ENCODE measurements around the gene C1QA.
A peak's percentile ranks its signal among the peaks of the same experiment; 100 is the strongest.

Gene C1QA

GRCh38 chr1:22633697-22634463 is 2.5 kb upstream of the C1QA start:
- no peaks in the 10 kb centered on the region for H3K27me3 ChIP-seq (ENCODE audit: insufficient read depth, insufficient read length)
- no peaks in the 10 kb centered on the region for H3K36me3 ChIP-seq (ENCODE audit: insufficient read depth, insufficient read length, low read length)
- H3K4me3 ChIP-seq (ENCODE audit: insufficient read length, low read depth) = no peak overlapping the region
- H3K9me3 ChIP-seq (ENCODE audit: insufficient read depth, low read length) = peaks cover 12% of the 10 kb centered on the region; the same call in 1 of the 2 replicates
- H3K9ac ChIP-seq (ENCODE audit: insufficient read length, low read depth) = no peak overlapping the region
- peaks cover under 1% of the 10 kb centered on the region for H3K4me1 ChIP-seq (ENCODE audit: insufficient read depth, insufficient read length)
- DNase-seq (ENCODE audit: low read depth, low spot score) = no peak
- TF ChIP-seq YY1 (IDR thresholded peaks at IDR 0.05; ENCODE audit: insufficient read depth, insufficient read length) (no peak), SUZ12 (IDR thresholded peaks at IDR 0.05; ENCODE audit: extremely low read depth, insufficient read depth, insufficient read length) (no peak), ZNF274 (IDR thresholded peaks at IDR 0.05; ENCODE audit: low read depth, low read length) (no peak)

GRCh38 chr1:22635436-22635835 is 992 bp upstream of the C1QA start:
- Histone ChIP-seq H3K9ac (ENCODE audit: insufficient read length, low read depth) (no peak overlapping the region), H3K9me3 (ENCODE audit: insufficient read depth, low read length) (peaks cover 12% of the 10 kb centered on the region; the same call in 1 of the 2 replicates)

GRCh38 chr1:22636927-22637326 is 499 bp downstream of the C1QA start:
- Histone ChIP-seq H3K36me3 (ENCODE audit: insufficient read depth, insufficient read length, low read length) (no peaks in the 10 kb centered on the region), H3K4me3 (ENCODE audit: insufficient read length, low read depth) (no peak overlapping the region), H3K4me1 (ENCODE audit: insufficient read depth, insufficient read length) (peaks cover 4% of the 10 kb centered on the region), H3K9me3 (ENCODE audit: insufficient read depth, low read length) (peaks cover 12% of the 10 kb centered on the region; the same call in 1 of the 2 replicates), H3K9ac (ENCODE audit: insufficient read length, low read depth) (no peak overlapping the region), H3K27me3 (ENCODE audit: insufficient read depth, insufficient read length) (no peaks in the 10 kb centered on the region)
- TF ChIP-seq ZNF274 (IDR thresholded peaks at IDR 0.05; ENCODE audit: low read depth, low read length) (no peak), SUZ12 (IDR thresholded peaks at IDR 0.05; ENCODE audit: extremely low read depth, insufficient read depth, insufficient read length) (no peak), YY1 (IDR thresholded peaks at IDR 0.05; ENCODE audit: insufficient read depth, insufficient read length) (no peak)
- DNase-seq (ENCODE audit: low read depth, low spot score) = no peak

More at GRCh38 chr1:22635436-22635835, 992 bp upstream of the C1QA start:
- H3K27me3 ChIP-seq (ENCODE audit: insufficient read depth, insufficient read length) = no peaks in the 10 kb centered on the region
- H3K36me3 ChIP-seq (ENCODE audit: insufficient read depth, insufficient read length, low read length) = no peaks in the 10 kb centered on the region
- no peak for DNase-seq (ENCODE audit: low read depth, low spot score)
- peaks cover 4% of the 10 kb centered on the region for H3K4me1 ChIP-seq (ENCODE audit: insufficient read depth, insufficient read length)
- no peak for TF ChIP-seq ZNF274 (IDR thresholded peaks at IDR 0.05; ENCODE audit: low read depth, low read length)
- no peak for TF ChIP-seq SUZ12 (IDR thresholded peaks at IDR 0.05; ENCODE audit: extremely low read depth, insufficient read depth, insufficient read length)
- no peak for TF ChIP-seq YY1 (IDR thresholded peaks at IDR 0.05; ENCODE audit: insufficient read depth, insufficient read length)
- no peak overlapping the region for H3K4me3 ChIP-seq (ENCODE audit: insufficient read length, low read depth)

- no peak overlapping the region for H3K4me3 ChIP-seq (ENCODE audit: insufficient read length, low read depth)
- H3K9me3 ChIP-seq (ENCODE audit: insufficient read depth, low read length) = peaks cover 12% of the 10 kb centered on the region; the same call in 1 of the 2 replicates
- no peak for DNase-seq (ENCODE audit: low read depth, low spot score)
- peaks cover 4% of the 10 kb centered on the region for H3K4me1 ChIP-seq (ENCODE audit: insufficient read depth, insufficient read length)
- H3K9ac ChIP-seq (ENCODE audit: insufficient read length, low read depth) = no peak overlapping the region
- H3K36me3 ChIP-seq (ENCODE audit: insufficient read depth, insufficient read length, low read length) = no peaks in the 10 kb centered on the region
- H3K27me3 ChIP-seq (ENCODE audit: insufficient read depth, insufficient read length) = peaks cover 3% of the 10 kb centered on the region
- TF ChIP-seq SUZ12 (IDR thresholded peaks at IDR 0.05; ENCODE audit: extremely low read depth, insufficient read depth, insufficient read length) (no peak), YY1 (IDR thresholded peaks at IDR 0.05; ENCODE audit: insufficient read depth, insufficient read length) (no peak), ZNF274 (IDR thresholded peaks at IDR 0.05; ENCODE audit: low read depth, low read length) (no peak)
These were observed 1.5 kb downstream of the C1QA start for GRCh38 chr1:22637907-22638445.

GRCh38 chr1:22638476-22639234 is 2.2 kb downstream of the C1QA start:
- no peak for DNase-seq (ENCODE audit: low read depth, low spot score)
- Histone ChIP-seq H3K4me3 (ENCODE audit: insufficient read length, low read depth) (no peak overlapping the region), H3K36me3 (ENCODE audit: insufficient read depth, insufficient read length, low read length) (no peaks in the 10 kb centered on the region), H3K9me3 (ENCODE audit: insufficient read depth, low read length) (peaks cover 12% of the 10 kb centered on the region; the same call in 1 of the 2 replicates), H3K9ac (ENCODE audit: insufficient read length, low read depth) (no peak overlapping the region), H3K27me3 (ENCODE audit: insufficient read depth, insufficient read length) (peaks cover 3% of the 10 kb centered on the region), H3K4me1 (ENCODE audit: insufficient read depth, insufficient read length) (peaks cover 4% of the 10 kb centered on the region)
- no peak for TF ChIP-seq YY1 (IDR thresholded peaks at IDR 0.05; ENCODE audit: insufficient read depth, insufficient read length)
- TF ChIP-seq SUZ12 (IDR thresholded peaks at IDR 0.05; ENCODE audit: extremely low read depth, insufficient read depth, insufficient read length) = no peak
- TF ChIP-seq ZNF274 (IDR thresholded peaks at IDR 0.05; ENCODE audit: low read depth, low read length) = no peak

- Histone ChIP-seq H3K4me3 (ENCODE audit: insufficient read length, low read depth) (no peak overlapping the region), H3K9me3 (ENCODE audit: insufficient read depth, low read length) (peaks cover 11% of the 10 kb centered on the region; the same call in 1 of the 2 replicates), H3K27me3 (ENCODE audit: insufficient read depth, insufficient read length) (peaks cover 3% of the 10 kb centered on the region), H3K9ac (ENCODE audit: insufficient read length, low read depth) (no peak overlapping the region), H3K4me1 (ENCODE audit: insufficient read depth, insufficient read length) (peaks cover 6% of the 10 kb centered on the region), H3K36me3 (ENCODE audit: insufficient read depth, insufficient read length, low read length) (no peaks in the 10 kb centered on the region)
- no peak for TF ChIP-seq YY1 (IDR thresholded peaks at IDR 0.05; ENCODE audit: insufficient read depth, insufficient read length)
- TF ChIP-seq ZNF274 (IDR thresholded peaks at IDR 0.05; ENCODE audit: low read depth, low read length) = no peak
- TF ChIP-seq SUZ12 (IDR thresholded peaks at IDR 0.05; ENCODE audit: extremely low read depth, insufficient read depth, insufficient read length) = no peak
- peak; percentile 57 for DNase-seq (ENCODE audit: low read depth, low spot score)
These were observed 2.9 kb downstream of the C1QA start for GRCh38 chr1:22639286-22639685.

Data from NT2/D1 (cell line).